ENCODE data around the gene UGT1A5. TPM values are rescaled to one million over a fixed set of nuclear protein-coding genes. Genes with fewer than 3 reads are reported as not detected.

Gene UGT1A5
- total and polyA plus RNA-seq, 12 donors: 0.43 TPM; not detected in 11

DNA sequence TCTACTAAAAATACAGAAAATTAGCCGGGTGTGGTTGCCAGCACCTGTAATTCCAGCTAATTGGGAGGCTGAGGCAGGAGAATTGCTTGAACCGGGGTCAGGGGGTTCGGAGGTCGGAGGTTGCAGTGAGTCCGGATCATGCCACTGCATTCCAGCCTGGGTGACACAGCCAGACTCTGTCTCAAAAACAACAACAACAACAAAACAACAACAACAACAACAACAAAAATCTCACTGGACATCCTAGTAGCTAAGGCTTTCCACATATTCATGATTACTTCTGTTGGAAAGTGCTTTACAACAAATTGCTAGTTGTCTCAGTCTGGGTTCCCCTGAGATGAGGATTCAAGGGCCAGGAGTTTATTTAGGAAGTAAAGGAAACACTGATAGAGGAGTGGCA is 61.1 kb downstream of the UGT1A5 start:
- no peaks in the 10 kb centered on the region for H3K9me3 ChIP-seq (replicated peaks in 1 of 3)
- H3K4me1 ChIP-seq (replicated peaks in 1 of 2): no peaks in the 10 kb centered on the region
- no peaks in the 10 kb centered on the region for H3K27me3 ChIP-seq
- no peak for DNase-seq
- 85 to 88% (median 87%) methylated on average over 5 of the region's 5 CpGs for WGBS, 4 donors
- no peak overlapping the region for H3K27ac ChIP-seq
- TF ChIP-seq CTCF (IDR thresholded peaks at IDR 0.05): no peak
- TF ChIP-seq POLR2A (IDR thresholded peaks at IDR 0.05): no peak
- intact Hi-C loops (cut with DNase I): no loop called here
- H3K36me3 ChIP-seq (replicated peaks in 1 of 2): no peaks in the 10 kb centered on the region
- H3K4me3 ChIP-seq: no peak overlapping the region

GRCh38 chr2:233775414-233775813 is 62.7 kb downstream of the UGT1A5 start:
- intact Hi-C loops (cut with DNase I): no loop called here
- WGBS, 4 donors: 86 to 92% (median 91%) methylated on average over 6 of the region's 6 CpGs
- H3K4me3 ChIP-seq: no peak overlapping the region
- H3K36me3 ChIP-seq (replicated peaks in 1 of 2): no peaks in the 10 kb centered on the region
- H3K9me3 ChIP-seq (replicated peaks in 1 of 3): no peaks in the 10 kb centered on the region
- no peaks in the 10 kb centered on the region for H3K27me3 ChIP-seq
- TF ChIP-seq POLR2A (IDR thresholded peaks at IDR 0.05) (no peak), CTCF (IDR thresholded peaks at IDR 0.05) (no peak)
- H3K4me1 ChIP-seq (replicated peaks in 1 of 2): no peaks in the 10 kb centered on the region
- H3K27ac ChIP-seq: no peak overlapping the region
- DNase-seq: no peak

- no peak within 1 kb of the TSS for H3K27ac ChIP-seq
- no peaks in the 10 kb centered on the region for H3K4me1 ChIP-seq (replicated peaks in 1 of 2)
- 65 to 84% (median 69%) methylated on average over 2 of the region's 2 CpGs for WGBS, 4 donors
- no peak for DNase-seq
- intact Hi-C loops (cut with DNase I): no loop called here
- no peaks in the 10 kb centered on the region for H3K36me3 ChIP-seq (replicated peaks in 1 of 2)
- TF ChIP-seq CTCF (IDR thresholded peaks at IDR 0.05) (no peak), POLR2A (IDR thresholded peaks at IDR 0.05) (no peak)
- no peaks in the 10 kb centered on the region for H3K27me3 ChIP-seq
- no peak within 1 kb of the TSS for H3K4me3 ChIP-seq
- no peaks in the 10 kb centered on the region for H3K9me3 ChIP-seq (replicated peaks in 1 of 3)
Measured at GRCh38 chr2:233778030-233778429, 65.3 kb downstream of the UGT1A5 start, which contains the start of gene MROH2A. Gene MROH2A, plus strand, starts transcription at chr2:233778330. Its CDS starts 1,029 bp downstream, at chr2:233779359.

DNA sequence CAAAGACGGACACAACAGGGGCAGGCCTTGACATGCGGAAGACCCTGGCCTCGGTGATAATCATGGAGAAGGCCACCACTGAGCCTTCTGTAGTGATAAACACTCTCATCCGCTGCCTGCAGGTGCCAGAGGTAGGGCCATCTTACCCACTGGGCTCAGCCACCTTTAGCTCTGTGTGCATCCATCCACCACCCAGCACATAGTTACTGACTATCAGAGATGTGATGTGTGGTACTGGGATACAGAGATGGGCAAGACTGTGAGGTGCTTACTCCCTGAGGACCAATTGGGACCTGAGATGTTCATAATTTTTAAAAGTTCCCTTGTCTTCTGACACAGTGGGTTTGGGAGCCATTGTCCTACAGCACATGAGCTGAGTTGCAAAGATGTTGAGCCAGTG is 67.0 kb downstream of the UGT1A5 start:
- no peak for TF ChIP-seq POLR2A (IDR thresholded peaks at IDR 0.05)
- no peak for TF ChIP-seq CTCF (IDR thresholded peaks at IDR 0.05)
- Histone ChIP-seq H3K27ac (no peak overlapping the region), H3K27me3 (no peaks in the 10 kb centered on the region), H3K9me3 (replicated peaks in 1 of 3) (no peaks in the 10 kb centered on the region), H3K4me1 (replicated peaks in 1 of 2) (no peaks in the 10 kb centered on the region), H3K4me3 (no peak overlapping the region), H3K36me3 (replicated peaks in 1 of 2) (no peaks in the 10 kb centered on the region)
- intact Hi-C loops (cut with DNase I): no loop called here
- 40 to 79% (median 79%) methylated on average over 1 to 4 of the region's 4 CpGs for WGBS, 4 donors
- no peak for DNase-seq
